ENCODE measurements around the gene GDPD1.
"Not testable (repeated sequence)": the region's sequence is repeated elsewhere in the genome, so short reads cannot be mapped to it uniquely, and the experiment has no call there.

GDPD1 gene

GRCh38 chr17:59311521-59311920 lies 91.2 kb downstream of the GDPD1 start:
- not testable (repeated sequence) for H3K36me3 ChIP-seq (ENCODE audit: insufficient read depth, low read length); H3K4me1 ChIP-seq (ENCODE audit: insufficient read depth, low read length); H3K9ac ChIP-seq (ENCODE audit: low read depth, low read length); H3K9me3 ChIP-seq (ENCODE audit: control insufficient read depth, insufficient read depth, low read length)

GRCh38 chr17:59315866-59316265 lies 95.6 kb downstream of the GDPD1 start:
- no peak overlapping the region for H3K9ac ChIP-seq (ENCODE audit: low read depth, low read length)
- no peaks in the 10 kb centered on the region for H3K4me1 ChIP-seq (ENCODE audit: insufficient read depth, low read length)
- H3K36me3 ChIP-seq (ENCODE audit: insufficient read depth, low read length): no peaks in the 10 kb centered on the region

More at GRCh38 chr17:59315866-59316265, 95.6 kb downstream of the GDPD1 start:
- H3K9me3 ChIP-seq (ENCODE audit: control insufficient read depth, insufficient read depth, low read length): no peaks in the 10 kb centered on the region
